Stimulated activated naive CD4-positive, alpha-beta T cell treated with Interleukin-2 at 50 U/mL for 16 hours (primary cell): ENCODE measurements around the gene MCCD1.
A peak's percentile ranks its signal among the peaks of the same experiment; 100 is the strongest.

ENCODE experiments used
- DNase-seq: peaks from one replicate; lab custom pipeline; 2025; lab: John Stamatoyannopoulos, UW

Gene MCCD1

GRCh38 chr6:31543639-31544038 is 14.9 kb downstream of the MCCD1 start:
- no peak for DNase-seq

GRCh38 chr6:31544676-31545075 is 15.9 kb downstream of the MCCD1 start:
- DNase-seq = no peak

- no peak for DNase-seq
Measured at GRCh38 chr6:31545291-31545690, 16.5 kb downstream of the MCCD1 start.

- peak; percentile 85 for DNase-seq
Measured at GRCh38 chr6:31546339-31546957, 17.7 kb downstream of the MCCD1 start, which contains the start of gene ATP6V1G2. Gene ATP6V1G2 (minus strand): TSS chr6:31546608. CDS start chr6:31546559, 49 bp downstream.

GRCh38 chr6:31546958-31547726 is 18.4 kb downstream of the MCCD1 start, which contains the start of gene NFKBIL1:
Gene NFKBIL1 (plus strand): TSS chr6:31547608. CDS start chr6:31547695, 87 bp downstream.
- DNase-seq = peak; percentile 91

GRCh38 chr6:31547727-31548543 is 19.2 kb downstream of the MCCD1 start:
- DNase-seq = no peak

- DNase-seq = no peak
Measured at GRCh38 chr6:31548544-31548873, 19.7 kb downstream of the MCCD1 start.

GRCh38 chr6:31551371-31551770 is 22.6 kb downstream of the MCCD1 start:
- DNase-seq = peak; percentile 55

GRCh38 chr6:31556307-31556706 is 27.5 kb downstream of the MCCD1 start:
- DNase-seq = no peak

- DNase-seq = no peak
Measured at GRCh38 chr6:31557443-31558317, 28.9 kb downstream of the MCCD1 start.

- no peak for DNase-seq
Measured at GRCh38 chr6:31558318-31558625, 29.5 kb downstream of the MCCD1 start.

GRCh38 chr6:31558631-31559500 is 30.1 kb downstream of the MCCD1 start:
- peak; percentile 78 for DNase-seq

GRCh38 chr6:31559606-31559957 is 30.8 kb downstream of the MCCD1 start:
- DNase-seq = no peak

- peak; percentile 45 for DNase-seq
Measured at GRCh38 chr6:31559958-31560696, 31.4 kb downstream of the MCCD1 start.

- DNase-seq = no peak
Measured at GRCh38 chr6:31560697-31561058, 31.9 kb downstream of the MCCD1 start.

GRCh38 chr6:31567531-31568370 is 39.0 kb downstream of the MCCD1 start:
- no peak for DNase-seq

GRCh38 chr6:31568537-31568961 is 39.8 kb downstream of the MCCD1 start:
- peak; percentile 77 for DNase-seq

GRCh38 chr6:31569861-31570536 is 41.2 kb downstream of the MCCD1 start:
- DNase-seq = no peak
